HG02981 (cell line): ENCODE data around the gene APLP2.
A peak's percentile ranks its signal among the peaks of the same experiment; 100 is the strongest.

Experiments
- ATAC-seq: cut with Tn5 transposase; IDR thresholded peaks from one replicate; pipeline ENCODE4 v1.9.1; 2021; ENCODE audit warnings: mild to moderate bottlenecking, moderate library complexity; ENCODE audit not compliant: unreplicated experiment

Gene APLP2

GRCh38 chr11:130114281-130114680 is 44.6 kb downstream of the APLP2 start:
- no peak for ATAC-seq

- no peak for ATAC-seq
Measured at GRCh38 chr11:130114726-130115125, 45.0 kb downstream of the APLP2 start.

- no peak for ATAC-seq
Measured at GRCh38 chr11:130115218-130115617, 45.5 kb downstream of the APLP2 start.

GRCh38 chr11:130118165-130118564 is 48.5 kb downstream of the APLP2 start:
- peak; percentile 71 for ATAC-seq

GRCh38 chr11:130118636-130119387 is 49.1 kb downstream of the APLP2 start:
- peak; percentile 46 for ATAC-seq

GRCh38 chr11:130120045-130120444 is 50.4 kb downstream of the APLP2 start:
- ATAC-seq = no peak

- ATAC-seq = no peak
Measured at GRCh38 chr11:130121445-130121978, 51.8 kb downstream of the APLP2 start.

- ATAC-seq = no peak
Measured at GRCh38 chr11:130122141-130122575, 52.5 kb downstream of the APLP2 start.

GRCh38 chr11:130123414-130124040 is 53.8 kb downstream of the APLP2 start:
- ATAC-seq = no peak

GRCh38 chr11:130124096-130124495 is 54.4 kb downstream of the APLP2 start:
- ATAC-seq = no peak

- no peak for ATAC-seq
Measured at GRCh38 chr11:130125638-130126037, 55.9 kb downstream of the APLP2 start.

- no peak for ATAC-seq
Measured at GRCh38 chr11:130126516-130126915, 56.8 kb downstream of the APLP2 start.

GRCh38 chr11:130127509-130127908 is 57.8 kb downstream of the APLP2 start:
- no peak for ATAC-seq

GRCh38 chr11:130128626-130129025 is 58.9 kb downstream of the APLP2 start:
- no peak for ATAC-seq

- no peak for ATAC-seq
Measured at GRCh38 chr11:130129922-130130321, 60.2 kb downstream of the APLP2 start.

- ATAC-seq = no peak
Measured at GRCh38 chr11:130131961-130132850, 62.5 kb downstream of the APLP2 start.

GRCh38 chr11:130133716-130134115 is 64.0 kb downstream of the APLP2 start:
- ATAC-seq = no peak

GRCh38 chr11:130136107-130136506 is 66.4 kb downstream of the APLP2 start:
- ATAC-seq = no peak

- no peak for ATAC-seq
Measured at GRCh38 chr11:130137999-130138398, 68.3 kb downstream of the APLP2 start.

GRCh38 chr11:130139401-130139800 is 69.7 kb downstream of the APLP2 start:
- ATAC-seq = no peak
